SH-SY5Y (cell line): Measurements from ENCODE around the gene CAB39L.

Source experiments
- GATA2 ChIP-seq: IDR thresholded peaks from 2 replicates; pipeline ENCODE4 v1.6.1; 2011; ENCODE audit warnings: mild to moderate bottlenecking, low read depth, low read length
- GATA3 ChIP-seq: IDR thresholded peaks from 2 replicates; pipeline ENCODE4 v1.6.1; 2011; ENCODE audit warnings: low read depth, mild to moderate bottlenecking, low read length, moderate library complexity

GRCh38 chr13:49395878-49396380 is 47.9 kb downstream of the CAB39L start:
- TF ChIP-seq GATA2 (no peak), GATA3 (no peak)
